CD4-positive, alpha-beta T cell (primary cell): ENCODE data around the gene STX1B. TPM values are rescaled to one million over a fixed set of nuclear protein-coding genes. Genes with fewer than 3 reads are reported as not detected.
A peak's percentile ranks its signal among the peaks of the same experiment; 100 is the strongest.

Experiments used
- ATAC-seq: fragments of 200-7000 bp; cut with Tn5 transposase; one replicate; pipeline ENCODE4 v1.10.0; 2022; ENCODE audit warnings: mild to moderate bottlenecking; ENCODE audit not compliant: poor library complexity
- CTCF ChIA-PET: fragments of 350-600 bp; sonication (Branson Sonifier 250); formaldehyde crosslinking; loops from one replicate; lab custom pipeline; 2021; ENCODE audit warnings: antibody characterized with exemption, inconsistent platforms; lab: Charles Lee
- POLR2A ChIA-PET: fragments of 350-600 bp; sonication (Branson Sonifier 250); formaldehyde crosslinking; loops from one replicate; lab custom pipeline; 2021; ENCODE audit warnings: antibody characterized with exemption, inconsistent platforms; lab: Charles Lee
- DNase-seq, 14 experiments: peaks; one replicate each; pipeline ENCODE4 v3.0.0-alpha.2; 2013 to 2020; ENCODE audit warnings: mixed read lengths in 2 of 14
- H3K27ac ChIP-seq, 2 donors: one replicate each; pipeline versions ENCODE4 v1.5.1 to v1.7.0; 2013; ENCODE audit warnings: low read length in 2 of 2, low read depth in 1 of 2, mild to moderate bottlenecking in 1 of 2
- H3K27me3 ChIP-seq, 2 experiments: 1 replicate in 1 of 2; 2 replicates in 1 of 2; pipeline versions ENCODE4 v1.6.1 to v1.7.0; 2013; ENCODE audit warnings: low read length in 2 of 2, control low read depth in 1 of 2, mild to moderate bottlenecking in 1 of 2, moderate library complexity in 1 of 2; ENCODE audit not compliant: insufficient read depth in 2 of 2, control insufficient read depth in 1 of 2
- H3K36me3 ChIP-seq: one replicate; pipeline ENCODE4 v1.6.1; 2013; ENCODE audit warnings: low read length, control low read depth; ENCODE audit not compliant: insufficient read depth
- H3K4me1 ChIP-seq: one replicate; pipeline ENCODE4 v1.6.1; 2013; ENCODE audit warnings: low read length, control low read depth; ENCODE audit not compliant: insufficient read depth
- H3K4me3 ChIP-seq: one replicate; pipeline ENCODE4 v1.5.1; 2013; ENCODE audit warnings: mild to moderate bottlenecking, low read length, moderate library complexity
- H3K9me3 ChIP-seq, 2 experiments: 1 replicate in 1 of 2; 2 replicates in 1 of 2; pipeline versions ENCODE4 v1.6.1 to v1.7.0; 2013; ENCODE audit warnings: low read length in 2 of 2, mild to moderate bottlenecking in 2 of 2, control low read depth in 1 of 2, moderate library complexity in 1 of 2; ENCODE audit not compliant: control insufficient read depth in 1 of 2, insufficient read depth in 1 of 2
- H3K27ac Mint-ChIP-seq: one replicate; pipeline ENCODE4 v1.8.0; 2020; ENCODE audit warnings: mixed read lengths
- H3K27me3 Mint-ChIP-seq: one replicate; pipeline ENCODE4 v1.8.0; 2021; ENCODE audit warnings: mixed read lengths
- H3K36me3 Mint-ChIP-seq: one replicate; pipeline ENCODE4 v1.8.0; 2021; ENCODE audit warnings: low read depth, mixed read lengths
- H3K4me1 Mint-ChIP-seq: one replicate; pipeline ENCODE4 v1.8.0; 2021; ENCODE audit warnings: low read depth, mixed read lengths
- H3K4me3 Mint-ChIP-seq: one replicate; pipeline ENCODE4 v1.8.0; 2020; ENCODE audit warnings: mild to moderate bottlenecking, mixed read lengths
- H3K9me3 Mint-ChIP-seq: one replicate; pipeline ENCODE4 v1.8.0; 2020; ENCODE audit warnings: mixed read lengths
- CTCF ChIP-seq: fragments of 200-600 bp; IDR thresholded peaks from one replicate; pipeline ENCODE4 v1.8.0; 2022; ENCODE audit warnings: antibody characterized with exemption, mild to moderate bottlenecking
- intact Hi-C, 2 experiments: fragments of 100-400 bp; cut with DNase I in 1 of 2; cut with micrococcal nuclease in 1 of 2; formaldehyde crosslinking; loops; one replicate each; pipeline versions ENCODE4 v1.15.1 to v1.9.0; 2023 to 2025; cut with DNase I, micrococcal nuclease
- total RNA-seq, 174 experiments: library from RNA in 2 of 174; stranded (reverse) in 2 of 174; gene quantifications; one replicate each; pipeline ENCODE4 v1.2.3 and lab custom pipeline; 2021 to 2026

Gene STX1B
- total RNA-seq, 2 experiments from 2014 or later: 2.9 to 3.1 TPM

DNA sequence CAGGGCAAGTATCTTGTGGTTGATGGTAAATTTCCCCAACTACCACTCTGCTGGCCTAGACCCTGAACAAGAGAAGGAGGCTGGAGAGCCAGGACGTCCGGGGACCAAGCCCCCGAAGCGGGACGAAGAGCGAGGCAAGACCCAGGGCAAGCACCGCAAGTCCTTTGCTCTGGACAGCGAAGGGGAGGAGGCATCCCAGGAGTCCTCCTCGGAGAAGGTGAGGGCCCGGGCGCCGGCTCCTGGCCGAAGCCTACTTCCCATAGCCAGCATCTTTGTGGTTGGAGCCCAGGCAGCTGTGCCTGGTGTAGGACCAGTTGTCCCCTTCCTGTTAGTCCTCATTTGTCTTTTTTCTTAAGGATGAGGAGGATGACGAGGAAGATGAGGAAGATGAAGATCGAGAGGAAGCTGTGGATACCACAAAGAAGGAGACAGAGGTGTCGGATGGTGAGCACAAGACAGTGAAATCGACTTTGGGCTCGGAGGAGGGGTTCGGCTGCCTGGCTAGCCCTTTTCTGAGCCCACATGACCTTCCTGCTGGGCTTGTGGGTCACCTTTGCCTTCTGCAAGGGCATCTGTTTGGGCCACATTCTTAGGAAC, 41.1 kb downstream of the STX1B start:
- ChIA-PET CTCF (interaction anchor here (1.5 kb wide), 1 partner anchor 899 kb away, joined by 3 read pairs; no protein-coding TSS in a partner anchor), POLR2A (no interaction called here)
- Mint-ChIP-seq H3K27ac (no peak overlapping the region), H3K36me3 (peaks cover 87% of the 10 kb centered on the region), H3K9me3 (no peaks in the 10 kb centered on the region), H3K4me3 (no peak overlapping the region), H3K4me1 (no peaks in the 10 kb centered on the region), H3K27me3 (no peaks in the 10 kb centered on the region)
- no peak for ATAC-seq
- H3K36me3 ChIP-seq: peaks cover 81% of the 10 kb centered on the region
- H3K4me1 ChIP-seq: no peaks in the 10 kb centered on the region
- intact Hi-C loops: no loop called here
- no peak for DNase-seq
- H3K4me3 ChIP-seq: no peak overlapping the region
- TF ChIP-seq CTCF: no peak
- no peak overlapping the region for H3K27ac ChIP-seq
- no peaks in the 10 kb centered on the region for H3K9me3 ChIP-seq
- H3K27me3 ChIP-seq: no peaks in the 10 kb centered on the region

- no peak for DNase-seq
- Mint-ChIP-seq H3K4me3 (no peak overlapping the region), H3K4me1 (no peaks in the 10 kb centered on the region), H3K27me3 (no peaks in the 10 kb centered on the region), H3K27ac (no peak overlapping the region), H3K36me3 (peaks cover 87% of the 10 kb centered on the region), H3K9me3 (no peaks in the 10 kb centered on the region)
- Histone ChIP-seq H3K4me1 (no peaks in the 10 kb centered on the region), H3K27ac (no peak overlapping the region), H3K9me3 (no peaks in the 10 kb centered on the region), H3K27me3 (no peaks in the 10 kb centered on the region), H3K36me3 (peaks cover 79% of the 10 kb centered on the region), H3K4me3 (no peak overlapping the region)
- CTCF ChIA-PET: no interaction called here
- POLR2A ChIA-PET: no interaction called here
- intact Hi-C loops: no loop called here
- no peak for ATAC-seq
- TF ChIP-seq CTCF: no peak
Measured at GRCh38 chr16:30967795-30968194, 42.6 kb downstream of the STX1B start.

- H3K27me3 Mint-ChIP-seq: no peaks in the 10 kb centered on the region
Measured at GRCh38 chr16:30966033-30966619, 44.3 kb downstream of the STX1B start.

More at GRCh38 chr16:30966033-30966619, 44.3 kb downstream of the STX1B start:
- DNase-seq: peak in 1 of 14 experiments; percentile 21
- H3K4me3 ChIP-seq: no peak overlapping the region
- TF ChIP-seq CTCF: no peak
- ATAC-seq: no peak
- CTCF ChIA-PET: no interaction called here
- Mint-ChIP-seq H3K4me3 (no peak overlapping the region), H3K36me3 (peaks cover 88% of the 10 kb centered on the region), H3K4me1 (no peaks in the 10 kb centered on the region), H3K9me3 (no peaks in the 10 kb centered on the region), H3K27ac (no peak overlapping the region)
- no peaks in the 10 kb centered on the region for H3K27me3 ChIP-seq
- H3K4me1 ChIP-seq: no peaks in the 10 kb centered on the region
- no peaks in the 10 kb centered on the region for H3K9me3 ChIP-seq
- POLR2A ChIA-PET: no interaction called here
- no peak overlapping the region for H3K27ac ChIP-seq
- intact Hi-C loops: no loop called here
- H3K36me3 ChIP-seq: peaks cover 83% of the 10 kb centered on the region
